HG02588 (cell line): ENCODE measurements around the gene APOL6.

Experiments used
- ATAC-seq: cut with Tn5 transposase; IDR thresholded peaks from one replicate; pipeline ENCODE4 v1.9.1; 2021; ENCODE audit warnings: mild to moderate bottlenecking, moderate library complexity; ENCODE audit not compliant: unreplicated experiment

The APOL6 gene

DNA sequence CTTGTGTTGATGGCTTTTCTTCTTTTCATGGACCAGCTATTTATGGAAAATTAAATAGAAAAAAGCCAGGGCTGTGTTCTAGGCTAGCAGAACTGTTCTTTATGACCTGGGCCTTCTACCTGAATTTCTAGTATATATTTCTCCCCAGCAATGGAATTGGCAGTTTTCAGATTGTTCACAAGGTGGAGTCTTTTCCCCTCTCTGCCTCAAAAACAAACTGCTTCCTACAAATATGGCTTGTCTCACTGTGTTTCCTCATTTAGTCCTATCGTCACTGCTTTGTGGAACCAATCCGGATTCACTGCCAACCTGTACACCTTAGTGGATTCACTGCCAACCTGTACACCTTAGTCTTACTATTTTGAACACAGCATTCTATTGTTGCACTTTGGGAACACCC is 64.4 kb downstream of the APOL6 start:
- no peak for ATAC-seq

DNA sequence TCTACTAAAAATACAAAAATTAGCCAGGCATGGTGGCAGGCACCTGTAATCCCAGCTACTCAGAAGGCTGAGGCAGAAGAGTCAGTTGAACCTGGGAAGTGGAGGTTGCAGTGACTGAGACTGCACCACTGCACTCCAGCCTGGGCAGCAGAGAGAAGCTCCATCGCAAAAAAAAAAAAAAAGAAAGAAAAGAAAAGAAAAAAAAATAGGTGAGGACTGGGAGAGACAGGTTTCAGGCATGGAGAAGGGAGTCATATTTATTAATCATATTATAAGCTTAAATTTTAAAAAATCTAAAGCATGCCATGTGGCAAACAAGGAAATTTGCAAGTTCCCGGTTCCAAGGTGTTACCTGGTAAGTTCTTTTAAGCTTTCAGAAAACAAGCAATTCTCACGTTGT is 69.3 kb downstream of the APOL6 start, which contains the start of gene APOL5:
Gene APOL5 (plus strand): TSS at position 301 of the 400 bp plus-strand sequence. CDS start 0 bp downstream, at position 301.
- ATAC-seq = no peak
